Stimulated activated CD8-positive, alpha-beta memory T cell treated with anti-CD3 and anti-CD28 coated beads, Interleukin-15, amount 100 ng/mL, for 48 hours (primary cell): ENCODE data around the gene SPDL1.
A peak's percentile ranks its signal among the peaks of the same experiment; 100 is the strongest.

Experiments used
- DNase-seq, 2 donors: peaks; one replicate each; pipeline ENCODE4 v3.0.0-alpha.2; 2020; ENCODE audit warnings: low read depth in 2 of 2

SPDL1 gene

DNA sequence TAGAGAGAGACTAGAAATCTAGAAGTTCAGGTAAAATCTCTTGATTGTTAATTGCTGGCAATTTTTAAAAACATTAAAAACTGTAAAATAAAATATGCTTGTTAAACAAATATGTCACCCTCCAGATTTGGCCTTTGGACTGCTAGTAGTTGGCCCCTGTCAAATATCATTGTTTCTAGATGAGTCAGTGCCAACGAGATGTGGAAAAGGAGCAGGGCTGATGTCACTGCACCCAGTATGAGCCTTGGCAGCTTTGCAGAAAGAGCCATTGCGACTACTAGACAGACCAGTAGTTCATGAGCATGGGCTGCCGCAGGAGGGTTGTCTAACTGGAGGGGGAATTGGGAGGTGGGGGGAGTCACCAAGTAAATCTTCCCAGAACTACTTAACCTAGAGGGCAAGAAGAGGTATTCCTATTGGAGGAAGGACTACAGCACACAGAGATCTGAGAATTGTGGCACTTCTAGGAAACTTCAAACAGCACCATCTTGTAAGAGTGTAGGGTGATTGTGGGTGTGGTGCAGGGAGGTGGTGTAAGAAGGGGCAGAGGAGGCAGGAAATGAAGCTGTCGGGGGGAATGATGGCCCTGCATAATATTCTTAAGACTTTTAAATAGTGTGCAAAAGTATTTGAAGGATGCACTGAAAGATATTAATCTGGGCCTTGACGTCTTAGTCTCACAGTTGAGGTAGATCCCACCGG is 46.4 kb downstream of the SPDL1 start:
- no peak for DNase-seq

DNA sequence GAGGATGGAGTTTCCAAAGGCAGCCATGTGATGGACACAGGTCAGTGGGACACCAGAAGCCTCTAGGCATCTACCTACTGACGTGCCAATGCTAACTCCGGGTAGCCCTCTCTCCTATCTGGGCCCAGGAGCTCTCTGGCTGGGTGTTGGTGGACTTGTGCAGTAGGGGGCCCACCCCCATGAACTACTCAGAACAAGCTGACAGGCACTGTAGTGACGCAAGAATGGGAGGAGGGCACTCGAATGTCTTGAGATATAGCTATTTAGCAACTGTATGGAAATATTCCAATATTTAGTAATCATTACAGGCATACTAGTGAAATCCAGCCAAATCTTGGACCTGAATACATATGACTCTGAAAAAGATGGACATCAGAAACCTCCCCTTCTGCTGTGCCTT is 47.8 kb downstream of the SPDL1 start:
- DNase-seq, result no peak

DNA sequence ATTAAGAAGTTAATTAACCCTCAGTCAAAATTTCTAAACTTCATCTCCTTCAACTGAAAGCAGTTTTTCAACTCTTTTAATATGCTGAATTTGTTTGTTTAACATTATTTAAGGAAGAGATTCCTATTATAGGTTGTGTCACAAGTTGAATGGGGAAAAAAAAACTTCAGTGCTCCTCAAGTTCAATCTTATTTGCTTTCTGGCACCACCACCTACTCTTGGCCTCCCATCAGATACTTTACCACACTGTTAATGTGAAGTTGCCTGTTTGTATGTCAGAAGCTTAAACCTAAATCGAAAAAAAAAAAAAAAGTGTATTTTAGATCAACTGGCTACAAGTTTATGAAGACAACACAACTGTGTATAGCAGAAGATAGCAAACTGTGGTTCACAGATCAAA is 49.4 kb downstream of the SPDL1 start:
- DNase-seq, result no peak

DNA sequence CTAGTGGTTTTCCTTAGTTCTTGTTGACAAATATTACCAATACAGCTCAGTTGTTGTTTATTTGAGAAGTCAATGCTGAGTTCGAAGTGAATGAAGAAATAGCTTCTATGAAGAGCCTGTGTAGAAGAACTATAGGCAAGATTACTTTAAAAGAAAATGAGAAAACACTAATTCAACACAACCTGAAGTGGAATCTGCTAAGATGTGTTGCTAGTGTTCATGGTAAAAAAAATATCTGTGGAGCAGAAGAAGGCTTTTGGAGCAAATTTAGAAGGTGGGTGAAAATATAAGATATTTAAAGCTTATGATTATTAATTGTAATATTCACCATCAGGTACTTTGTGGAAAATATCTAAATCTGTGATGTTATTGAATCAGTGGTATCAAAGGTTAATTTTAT is 51.0 kb downstream of the SPDL1 start:
- DNase-seq, result no peak

DNA sequence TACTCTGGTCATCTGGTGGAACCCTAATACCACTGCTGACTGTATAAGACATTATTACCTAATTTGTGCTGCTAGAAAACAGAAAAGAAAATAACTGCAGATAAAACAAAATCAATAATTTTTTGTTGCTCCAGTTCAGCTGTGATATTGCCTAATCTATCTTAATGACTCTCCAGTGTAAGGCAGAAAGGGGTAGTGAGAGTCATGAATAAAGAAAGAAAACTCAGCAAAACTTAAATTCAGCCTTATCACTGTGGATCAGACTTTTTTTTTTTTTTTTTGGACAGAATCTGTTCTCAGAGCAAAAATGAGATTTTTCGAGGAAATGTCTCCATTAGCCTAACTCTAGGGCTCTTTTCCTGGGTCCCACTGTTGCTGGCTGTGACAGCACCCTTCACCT is 52.4 kb downstream of the SPDL1 start:
- no peak for DNase-seq

DNA sequence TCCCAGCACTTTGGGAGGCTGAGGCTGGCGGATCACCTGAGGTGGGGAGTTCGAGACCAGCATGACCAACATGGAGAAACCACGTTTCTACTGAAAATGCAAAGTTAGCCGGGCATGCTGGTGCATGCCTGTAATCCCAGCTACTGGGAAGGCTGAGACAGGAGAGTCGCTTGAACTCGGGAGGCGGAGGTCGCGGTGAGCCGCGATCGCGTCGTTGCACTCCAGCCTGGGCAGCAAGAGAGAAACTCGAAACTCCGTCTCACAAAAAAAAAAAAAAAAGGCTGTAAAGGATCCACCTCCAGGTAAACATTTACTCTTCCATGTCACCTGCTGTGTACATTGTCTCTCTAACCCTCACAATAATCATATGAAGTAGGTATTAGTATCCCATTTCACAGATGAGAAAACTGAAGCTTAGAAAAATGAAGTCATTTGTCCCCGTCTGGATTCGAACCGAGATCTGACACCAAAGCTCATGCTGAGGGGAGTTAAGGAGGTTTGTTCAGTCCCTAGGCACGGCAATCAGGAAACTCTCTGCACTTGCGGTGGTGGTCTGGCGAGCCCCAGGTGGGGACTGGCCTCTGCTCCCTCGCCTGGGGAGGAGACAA is 53.0 kb downstream of the SPDL1 start:
- no peak for DNase-seq

DNA sequence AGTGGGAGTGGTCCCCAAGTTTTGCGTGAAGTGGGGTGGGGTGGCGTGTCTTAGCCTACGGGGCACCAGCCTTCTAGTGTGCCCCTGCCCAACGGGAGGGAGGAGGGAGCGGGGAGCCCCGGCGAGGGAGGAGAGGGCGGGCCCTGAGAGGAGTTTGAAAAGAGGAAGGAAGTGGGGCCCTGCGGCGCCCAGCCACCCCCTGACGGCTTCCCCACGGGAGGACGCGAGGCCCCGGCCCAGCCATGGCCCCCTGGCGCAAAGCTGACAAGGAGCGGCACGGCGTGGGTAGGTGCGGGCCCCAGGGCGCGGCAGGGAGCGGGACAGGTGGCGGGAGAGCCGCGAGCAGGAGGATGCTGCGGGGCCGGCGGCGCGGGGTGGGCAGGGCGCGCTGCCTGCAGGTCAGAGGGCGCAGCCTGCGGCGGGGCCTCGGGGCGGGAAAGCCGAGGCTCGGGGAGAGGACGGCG is 53.5 kb downstream of the SPDL1 start, which contains the start of gene DOCK2:
Gene DOCK2 (plus strand): TSS at position 191 of the 464 bp plus-strand sequence. CDS start 52 bp downstream, at position 243.
- DNase-seq, result peak; percentile 59 to 63

DNA sequence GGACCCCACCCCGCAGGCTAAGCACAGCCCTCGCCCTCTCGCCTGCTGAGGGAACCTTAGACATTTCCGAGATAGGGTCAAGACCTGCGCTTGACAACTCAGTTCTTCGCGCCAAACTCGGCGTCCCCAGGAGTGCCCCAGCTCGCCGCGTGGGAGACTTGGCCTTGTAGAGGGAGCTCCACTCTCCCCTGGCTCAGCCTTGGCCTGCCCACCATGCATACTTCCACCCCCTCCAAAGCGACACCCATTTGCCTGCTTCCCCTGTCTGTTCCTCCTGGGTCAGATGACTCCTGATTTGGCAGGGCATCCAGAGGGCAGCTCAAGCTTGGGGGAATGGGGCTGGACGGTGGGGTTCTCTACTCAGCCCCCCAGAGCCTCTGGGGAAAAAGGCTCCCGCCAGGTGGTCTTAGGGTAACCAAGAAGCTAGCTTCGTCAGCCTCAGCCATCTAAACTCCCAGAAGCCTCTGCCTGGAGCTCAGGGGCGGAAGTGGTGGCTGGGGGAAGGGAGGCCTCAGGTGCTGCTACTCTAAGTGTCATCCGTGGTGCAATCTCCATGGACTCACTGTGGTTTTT is 54.1 kb downstream of the SPDL1 start:
- peak; percentile 63 to 69 for DNase-seq

DNA sequence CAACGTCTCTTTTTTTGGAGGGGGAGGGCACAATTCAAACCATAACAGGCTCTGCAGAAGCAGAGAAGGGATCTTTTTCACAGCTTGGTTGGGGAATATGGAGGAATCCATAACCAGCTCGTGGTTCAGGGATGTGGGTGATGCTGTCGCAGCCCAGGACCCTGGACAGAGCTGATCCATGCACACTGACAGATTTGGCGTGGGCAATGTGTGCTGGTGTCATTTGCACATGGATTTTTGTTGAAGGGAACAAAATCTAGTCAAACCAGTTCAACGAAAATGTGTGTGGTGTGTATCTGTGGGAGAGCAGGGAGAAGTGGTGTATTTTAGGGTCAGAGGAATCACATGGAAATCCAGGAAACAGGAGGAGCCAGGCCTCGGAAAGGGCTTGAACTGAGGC is 57.7 kb downstream of the SPDL1 start:
- no peak for DNase-seq

DNA sequence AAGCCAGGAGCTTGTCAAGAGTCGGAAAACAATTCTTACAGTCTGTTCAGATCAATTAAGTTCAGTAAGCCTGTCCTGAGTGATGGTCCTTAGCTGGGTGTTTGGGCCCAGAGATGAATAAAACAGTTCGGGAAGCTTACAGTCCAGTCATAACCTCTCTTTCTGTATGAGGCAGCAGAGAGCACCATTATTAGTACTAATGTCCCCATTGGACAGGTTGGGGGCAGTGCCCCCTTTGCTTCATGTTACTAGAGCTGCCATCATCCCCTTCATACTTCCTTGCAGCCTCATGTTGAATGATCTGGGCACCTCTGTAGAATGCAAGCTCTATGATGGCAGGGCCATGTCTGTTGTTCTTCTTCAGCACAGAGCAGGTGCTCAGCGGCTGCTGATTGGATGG is 63.3 kb downstream of the SPDL1 start:
- no peak for DNase-seq

DNA sequence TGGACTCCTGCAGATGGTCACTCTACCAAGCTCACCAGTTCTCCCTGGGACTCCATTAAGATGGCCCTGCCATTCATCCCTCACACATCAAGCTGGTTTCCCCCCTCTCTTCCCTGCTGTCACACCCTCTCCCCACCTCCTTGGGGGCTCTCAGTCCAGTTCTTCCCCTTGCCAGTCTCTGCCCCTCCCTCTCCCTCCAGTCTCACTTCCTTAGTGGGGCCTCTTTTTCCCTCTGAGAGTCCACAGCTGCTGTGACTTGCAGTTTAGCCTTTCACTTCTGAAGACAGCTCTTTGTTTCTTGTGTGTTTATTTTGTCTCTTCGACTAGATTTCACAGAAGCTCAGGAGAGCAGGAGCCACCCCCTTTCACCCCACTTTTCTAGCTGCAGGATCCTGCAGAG is 64.0 kb downstream of the SPDL1 start:
- DNase-seq, result no peak

DNA sequence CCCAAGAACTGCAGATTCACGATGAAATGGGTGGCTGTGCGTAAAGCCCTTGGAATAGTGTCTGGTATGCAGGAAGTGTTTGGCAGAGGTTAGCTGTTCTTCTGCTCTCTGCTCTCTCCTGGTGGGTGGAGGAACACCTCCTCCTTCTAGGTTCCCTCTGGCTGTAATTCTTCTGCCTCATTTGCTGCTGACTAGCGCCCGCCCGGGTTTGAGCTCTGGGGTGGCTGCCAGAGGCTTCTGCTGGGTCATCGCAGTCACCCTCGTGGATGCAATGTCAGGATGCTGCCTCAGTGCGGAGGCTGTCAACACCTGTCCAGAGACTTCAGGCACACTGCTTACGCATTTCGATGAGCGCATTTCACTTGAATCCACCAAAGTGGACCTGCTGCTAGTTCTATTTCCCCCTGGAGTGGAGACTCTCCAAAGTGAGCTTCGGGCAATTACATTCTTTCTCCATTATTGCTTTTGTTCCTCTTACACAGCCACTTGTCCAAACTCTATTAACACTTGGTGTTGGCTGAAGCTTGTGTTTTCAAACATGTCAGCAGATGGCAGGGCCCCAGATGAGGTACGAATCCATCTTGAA is 65.2 kb downstream of the SPDL1 start:
- DNase-seq, result no peak

DNA sequence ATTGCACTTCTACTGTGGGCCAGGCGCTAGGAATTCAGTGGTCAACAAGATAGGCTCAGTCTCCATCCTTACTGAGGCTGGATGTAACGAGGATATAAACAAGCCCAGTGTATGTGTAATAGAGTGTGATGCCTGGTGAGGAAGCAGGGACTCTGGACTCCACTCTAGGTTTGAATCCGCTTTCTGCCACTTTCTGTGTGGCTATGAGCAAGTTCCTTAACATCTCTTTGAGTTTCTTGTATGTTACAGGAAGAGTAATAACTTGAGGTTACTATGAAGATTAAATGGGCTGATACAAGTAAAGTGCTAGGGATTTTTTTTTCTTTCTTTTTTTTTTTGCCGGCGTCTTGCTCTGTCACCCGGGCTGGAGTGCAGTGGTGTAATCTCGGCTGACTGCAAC is 65.9 kb downstream of the SPDL1 start:
- DNase-seq, result no peak

DNA sequence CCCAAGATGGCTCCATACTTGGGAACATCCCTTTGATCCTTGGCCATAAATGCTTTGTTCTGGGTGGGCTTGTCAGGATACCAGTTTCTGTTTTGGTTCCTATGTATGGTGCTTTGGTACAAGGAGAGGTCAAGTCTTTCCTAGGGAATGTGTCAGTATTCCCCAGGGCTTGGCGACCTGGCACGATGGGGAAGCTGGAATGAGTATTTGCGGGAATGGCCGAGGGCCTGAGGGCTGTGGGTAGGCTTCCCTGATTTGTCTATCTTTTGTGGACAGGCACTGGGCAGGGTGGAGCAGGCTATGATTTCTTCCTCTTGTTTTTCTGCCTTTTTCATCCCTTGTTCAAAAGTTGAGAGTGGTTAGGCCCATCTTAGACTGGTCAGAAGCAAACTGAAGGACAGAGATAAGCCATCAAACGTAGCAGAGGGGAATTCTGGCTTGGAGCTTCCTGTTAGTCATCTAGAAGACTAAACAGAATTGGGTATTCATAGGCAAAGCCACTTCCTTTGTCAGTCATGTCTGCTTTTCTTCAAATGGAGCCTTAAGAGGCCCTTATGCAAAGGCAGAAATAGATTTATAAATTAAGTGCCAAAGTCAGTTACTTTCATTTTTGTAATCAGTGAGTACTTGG is 67.2 kb downstream of the SPDL1 start:
- DNase-seq, result no peak

DNA sequence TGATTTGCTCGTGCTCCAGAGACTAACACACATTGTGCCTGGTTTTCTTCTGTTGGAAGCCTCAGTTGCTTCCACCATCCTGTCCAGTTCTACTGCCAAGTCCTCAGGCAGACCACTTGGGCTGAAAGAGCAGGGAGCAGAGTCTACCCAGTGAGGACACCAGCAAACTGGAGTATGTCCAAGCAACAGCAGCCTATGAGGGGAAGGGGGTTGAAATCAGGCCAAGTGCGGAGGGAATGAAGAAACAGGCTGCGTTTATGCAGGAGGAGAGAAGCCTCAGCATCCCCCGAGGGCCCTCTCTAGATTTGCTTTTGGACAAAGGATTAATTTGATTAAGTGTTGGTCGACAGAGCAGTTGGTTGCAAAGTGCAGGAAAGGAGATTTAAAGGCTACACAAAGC is 68.0 kb downstream of the SPDL1 start:
- DNase-seq, result no peak

DNA sequence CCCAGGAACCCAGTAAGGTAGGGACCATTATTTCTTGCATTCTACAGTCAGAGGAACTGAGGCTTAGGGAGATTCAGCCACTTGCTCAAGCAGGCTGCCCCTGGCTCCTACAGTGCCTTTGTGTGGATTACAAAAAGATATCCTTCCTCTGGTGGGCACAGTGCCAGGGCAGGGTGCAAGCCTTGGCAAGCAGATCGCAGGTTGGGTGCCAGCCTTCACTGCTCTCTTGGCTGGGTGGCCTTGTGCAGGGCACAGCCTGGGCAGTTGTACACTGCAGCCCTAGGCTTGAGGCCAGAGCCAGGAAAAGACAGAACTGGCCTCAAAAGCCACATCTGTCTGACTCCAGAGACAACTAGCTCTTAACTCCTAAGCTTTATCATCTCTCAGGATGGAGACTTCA is 68.5 kb downstream of the SPDL1 start:
- no peak for DNase-seq

DNA sequence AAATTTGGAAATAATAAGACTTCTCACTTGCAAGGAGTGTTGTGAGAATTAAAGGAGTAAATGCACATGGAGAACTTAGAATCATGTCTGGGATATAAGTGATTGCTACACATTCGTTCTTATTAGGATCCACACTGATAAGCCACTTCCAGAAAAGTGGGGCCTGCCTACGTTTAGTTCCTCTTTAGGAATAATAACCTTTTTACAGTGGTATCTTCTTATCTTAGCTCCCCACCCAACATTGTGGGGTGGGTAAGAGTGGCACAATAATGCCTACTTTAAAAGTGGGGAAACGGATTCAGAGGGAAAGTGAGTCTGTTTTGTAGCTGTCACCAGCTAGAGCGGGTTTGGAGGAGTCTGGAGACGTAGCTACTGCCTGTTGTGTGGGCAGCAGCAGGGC is 69.5 kb downstream of the SPDL1 start:
- no peak for DNase-seq
